GM12892 (cell line): Measurements from ENCODE around the gene ZNF576.
"Not testable (repeated sequence)": the region's sequence is repeated elsewhere in the genome, so short reads cannot be mapped to it uniquely, and the experiment has no call there.

Experiments
- DNase-seq: peaks from one replicate; pipeline ENCODE4 v3.0.0; 2011; ENCODE audit not compliant: insufficient read length
- FAIRE-seq: peaks from 2 replicates; lab custom pipeline; 2011; peaks lifted over from hg19 to GRCh38; lab: Jason Lieb, UNC
- POLR2A ChIP-seq: IDR thresholded peaks from 2 replicates; pipeline ENCODE4 v1.6.1; 2011; ENCODE audit warnings: low read depth, low read length, control low read depth
- POLR2AphosphoS5 ChIP-seq: IDR thresholded peaks from 2 replicates; pipeline ENCODE4 v1.6.1; 2011; ENCODE audit warnings: low read depth, low read length, control low read depth
- TAF1 ChIP-seq: IDR thresholded peaks from 2 replicates; pipeline ENCODE4 v1.6.1; 2011; ENCODE audit warnings: low read depth, mild to moderate bottlenecking, control low read depth, low read length, borderline replicate concordance

Gene ZNF576

GRCh38 chr19:43636121-43636683 is 39.8 kb downstream of the ZNF576 start:
- DNase-seq (no peak), FAIRE-seq (no peak)
- TF ChIP-seq POLR2AphosphoS5 (no peak), TAF1 (no peak), POLR2A (no peak)

GRCh38 chr19:43638214-43638994 is 42.0 kb downstream of the ZNF576 start:
- TF ChIP-seq POLR2AphosphoS5 (no peak), POLR2A (no peak), TAF1 (no peak)
- no peak for DNase-seq
- no peak for FAIRE-seq

- DNase-seq (no peak), FAIRE-seq (no peak)
- TF ChIP-seq POLR2A (no peak), TAF1 (no peak), POLR2AphosphoS5 (no peak)
Measured at GRCh38 chr19:43638995-43639518, 42.7 kb downstream of the ZNF576 start.

DNA sequence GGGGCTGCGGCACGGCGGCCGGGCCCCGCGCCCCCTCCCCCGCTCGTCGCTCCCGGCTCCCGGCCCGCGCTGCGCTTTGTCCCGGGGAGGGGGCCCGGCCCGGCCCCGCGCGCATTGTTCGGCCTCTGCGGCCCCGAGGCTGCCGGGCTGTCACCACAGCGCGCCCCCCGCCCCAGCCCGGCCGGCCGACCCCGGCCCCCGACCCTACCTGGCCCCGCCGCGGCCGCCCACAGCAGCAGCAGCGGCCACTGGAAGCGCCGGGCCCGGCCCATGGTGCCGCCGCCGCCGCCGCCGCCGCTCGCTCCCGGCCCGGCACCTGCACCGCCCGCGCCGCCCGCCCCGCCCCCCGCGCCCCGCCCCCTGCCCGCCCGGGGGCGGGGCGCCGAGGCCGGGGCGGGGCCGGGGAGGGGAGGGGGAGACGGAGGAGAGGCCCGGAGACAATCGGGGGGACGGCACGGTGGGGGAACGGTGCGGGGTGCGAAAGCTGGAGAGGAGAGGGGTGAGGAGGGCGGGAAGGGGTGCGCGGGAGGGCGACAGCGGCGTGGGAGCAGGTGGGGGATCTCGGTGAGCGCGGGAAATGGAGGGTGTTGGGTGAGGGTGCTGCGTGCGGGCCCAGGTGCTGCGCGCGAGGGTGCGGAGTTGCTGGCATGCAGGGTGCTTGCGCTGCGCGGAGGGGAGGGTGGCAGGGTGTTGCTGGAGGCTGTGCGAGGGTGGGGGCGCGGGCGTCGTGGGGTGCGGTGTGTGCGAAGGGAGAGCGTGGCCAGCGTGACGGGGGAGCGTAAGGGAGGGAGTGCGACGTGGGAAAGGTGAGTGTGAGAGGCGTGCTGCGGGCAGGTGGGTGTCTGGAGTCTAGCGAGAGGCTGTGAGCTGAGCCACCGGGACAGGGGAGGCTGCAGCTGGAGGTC is 43.4 kb downstream of the ZNF576 start, which contains the start of gene CADM4:
TSS of gene CADM4 (minus strand) at position 332 of the 905 bp plus-strand sequence. CDS start at position 272, 60 bp downstream.
- DNase-seq (no peak), FAIRE-seq (no peak)
- no peak for TF ChIP-seq POLR2A
- TF ChIP-seq TAF1: no peak
- TF ChIP-seq POLR2AphosphoS5: no peak

DNA sequence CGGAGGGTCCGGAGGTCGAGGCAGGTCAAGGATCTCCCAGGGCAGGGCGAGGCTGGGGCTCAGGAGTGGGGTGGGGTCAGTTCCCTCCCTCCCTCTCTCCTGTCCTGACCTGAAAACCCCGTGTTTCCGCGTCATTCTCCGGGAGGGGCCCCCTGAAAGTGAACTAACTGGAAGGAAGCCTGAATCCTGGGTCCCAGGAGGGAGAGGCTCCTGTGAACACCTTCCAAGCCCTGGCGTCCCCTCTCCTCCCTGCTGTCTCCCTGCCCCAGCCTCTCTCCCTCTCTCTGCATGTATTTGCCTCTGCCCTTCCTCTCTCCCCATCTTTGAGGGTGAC is 44.0 kb downstream of the ZNF576 start:
- no peak for TF ChIP-seq POLR2A
- TF ChIP-seq TAF1: no peak
- TF ChIP-seq POLR2AphosphoS5: no peak
- DNase-seq: no peak
- FAIRE-seq: no peak

GRCh38 chr19:43641333-43641732 is 44.9 kb downstream of the ZNF576 start:
- TF ChIP-seq POLR2AphosphoS5: no peak
- TF ChIP-seq POLR2A: no peak
- DNase-seq: no peak
- no peak for FAIRE-seq

- TF ChIP-seq POLR2A: no peak
- TF ChIP-seq TAF1: no peak
- no peak for TF ChIP-seq POLR2AphosphoS5
- FAIRE-seq (no peak), DNase-seq (no peak)
Measured at GRCh38 chr19:43642531-43642930, 46.1 kb downstream of the ZNF576 start.

GRCh38 chr19:43643326-43643725 is 46.9 kb downstream of the ZNF576 start:
- TF ChIP-seq TAF1: no peak
- no peak for TF ChIP-seq POLR2A
- no peak for TF ChIP-seq POLR2AphosphoS5
- no peak for FAIRE-seq
- no peak for DNase-seq

GRCh38 chr19:43644181-43644580 is 47.8 kb downstream of the ZNF576 start:
- FAIRE-seq (no peak), DNase-seq (no peak)

GRCh38 chr19:43648633-43649032 is 52.2 kb downstream of the ZNF576 start:
- DNase-seq: no peak
- FAIRE-seq: no peak
- TF ChIP-seq POLR2A (no peak), POLR2AphosphoS5 (no peak), TAF1 (no peak)

More at GRCh38 chr19:43644181-43644580, 47.8 kb downstream of the ZNF576 start:
- TF ChIP-seq POLR2AphosphoS5: no peak
- TF ChIP-seq TAF1: no peak
- no peak for TF ChIP-seq POLR2A

GRCh38 chr19:43649514-43649913 is 53.1 kb downstream of the ZNF576 start:
- TF ChIP-seq POLR2AphosphoS5 (no peak), TAF1 (no peak), POLR2A (no peak)
- FAIRE-seq (no peak), DNase-seq (no peak)

GRCh38 chr19:43650276-43650675 is 53.9 kb downstream of the ZNF576 start:
- not testable (repeated sequence) for FAIRE-seq, DNase-seq
